Testis (tissue), 2 donors: ENCODE results near the gene FER1L5.

Source experiments
- POLR2A ChIP-seq: fragments of 450-650 bp; IDR thresholded peaks from one replicate; pipeline ENCODE4 v1.6.1; 2017; ENCODE audit warnings: antibody characterized with exemption, mild to moderate bottlenecking, moderate library complexity
- TF ChIP-seq, protein P1 (sequence below), 3 experiments: fragments of 450-650 bp in 2 of 3; fragments of 200-600 bp in 1 of 3; sonication (generic) in 1 of 3; IDR thresholded peaks; one replicate each; pipeline ENCODE4 v1.5.1; 2016 to 2019; ENCODE audit warnings: antibody characterized with exemption in 3 of 3, mild to moderate bottlenecking in 2 of 3, moderate library complexity in 1 of 3

DNA sequence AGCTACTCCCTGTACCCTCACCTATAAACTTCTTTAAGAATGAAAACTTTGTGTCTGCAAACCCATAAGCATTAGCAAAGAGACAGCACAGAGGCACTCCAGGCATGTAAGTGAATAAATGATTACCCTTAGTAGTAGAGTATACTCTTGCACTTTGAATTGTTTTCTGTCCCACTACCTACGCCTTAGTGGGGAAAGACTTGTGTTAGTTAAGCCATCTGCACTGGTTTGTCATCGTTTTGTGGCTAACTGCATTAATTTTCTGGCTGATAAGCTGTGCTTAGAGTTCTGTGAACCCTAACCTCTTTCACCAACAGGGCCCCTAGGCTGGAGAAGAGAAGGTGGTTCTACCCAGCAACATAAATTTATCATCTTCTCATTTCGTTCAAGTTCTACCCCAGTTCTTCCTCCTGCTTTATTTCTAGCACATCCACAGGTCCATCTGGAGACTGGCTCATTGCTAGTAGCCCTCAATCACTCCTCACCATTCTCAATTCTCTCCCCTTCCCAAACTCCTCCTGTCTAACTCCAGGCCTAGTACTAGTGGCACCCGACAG is 96.6 kb downstream of the FER1L5 start:
- TF ChIP-seq, protein P1, sequence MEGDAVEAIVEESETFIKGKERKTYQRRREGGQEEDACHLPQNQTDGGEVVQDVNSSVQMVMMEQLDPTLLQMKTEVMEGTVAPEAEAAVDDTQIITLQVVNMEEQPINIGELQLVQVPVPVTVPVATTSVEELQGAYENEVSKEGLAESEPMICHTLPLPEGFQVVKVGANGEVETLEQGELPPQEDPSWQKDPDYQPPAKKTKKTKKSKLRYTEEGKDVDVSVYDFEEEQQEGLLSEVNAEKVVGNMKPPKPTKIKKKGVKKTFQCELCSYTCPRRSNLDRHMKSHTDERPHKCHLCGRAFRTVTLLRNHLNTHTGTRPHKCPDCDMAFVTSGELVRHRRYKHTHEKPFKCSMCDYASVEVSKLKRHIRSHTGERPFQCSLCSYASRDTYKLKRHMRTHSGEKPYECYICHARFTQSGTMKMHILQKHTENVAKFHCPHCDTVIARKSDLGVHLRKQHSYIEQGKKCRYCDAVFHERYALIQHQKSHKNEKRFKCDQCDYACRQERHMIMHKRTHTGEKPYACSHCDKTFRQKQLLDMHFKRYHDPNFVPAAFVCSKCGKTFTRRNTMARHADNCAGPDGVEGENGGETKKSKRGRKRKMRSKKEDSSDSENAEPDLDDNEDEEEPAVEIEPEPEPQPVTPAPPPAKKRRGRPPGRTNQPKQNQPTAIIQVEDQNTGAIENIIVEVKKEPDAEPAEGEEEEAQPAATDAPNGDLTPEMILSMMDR (IDR thresholded peaks at IDR 0.05) = no peak
- TF ChIP-seq POLR2A = no peak
